IPS-18a (cell line): Measurements from ENCODE around the gene PHLPP2.

ENCODE experiments used
- H3K27ac ChIP-seq: one replicate; pipeline ENCODE4 v1.5.1; 2013; ENCODE audit warnings: low read length
- H3K27me3 ChIP-seq: one replicate; pipeline ENCODE4 v1.6.1; 2013; ENCODE audit warnings: mild to moderate bottlenecking, low read length; ENCODE audit not compliant: control insufficient read depth, insufficient read depth
- H3K36me3 ChIP-seq: one replicate; pipeline ENCODE4 v1.6.1; 2013; ENCODE audit warnings: low read depth, low read length; ENCODE audit not compliant: control insufficient read depth
- H3K4me1 ChIP-seq: one replicate; pipeline ENCODE4 v1.6.1; 2013; ENCODE audit warnings: low read depth, low read length; ENCODE audit not compliant: control insufficient read depth
- H3K4me3 ChIP-seq: one replicate; pipeline ENCODE4 v1.5.1; 2013; ENCODE audit warnings: low read length
- H3K9ac ChIP-seq: one replicate; pipeline ENCODE4 v1.6.1; 2013; ENCODE audit warnings: mild to moderate bottlenecking, low read length, moderate library complexity
- H3K9me3 ChIP-seq: one replicate; pipeline ENCODE4 v1.6.1; 2013; ENCODE audit warnings: low read depth, low read length; ENCODE audit not compliant: control insufficient read depth

PHLPP2 gene

GRCh38 chr16:71724320-71724751 is at the start of gene PHLPP2:
Gene PHLPP2 (minus strand): TSS chr16:71724701. CDS start chr16:71714795, 9,906 bp downstream.
- Histone ChIP-seq H3K36me3 (no peaks in the 10 kb centered on the region), H3K27ac (no peak within 1 kb of the TSS), H3K9me3 (no peaks in the 10 kb centered on the region), H3K27me3 (peaks cover 18% of the 10 kb centered on the region), H3K9ac (peak within 1 kb of the TSS; percentile 53), H3K4me1 (peaks cover 12% of the 10 kb centered on the region), H3K4me3 (peak within 1 kb of the TSS; percentile 94)

- Histone ChIP-seq H3K4me1 (no peaks in the 10 kb centered on the region), H3K4me3 (no peak overlapping the region), H3K36me3 (peaks cover 54% of the 10 kb centered on the region), H3K9ac (no peak overlapping the region), H3K27me3 (no peaks in the 10 kb centered on the region), H3K9me3 (no peaks in the 10 kb centered on the region), H3K27ac (no peak overlapping the region)
Observed at GRCh38 chr16:71771571-71771970, 47.1 kb upstream of the PHLPP2 start.

GRCh38 chr16:71769222-71769621 is 44.7 kb upstream of the PHLPP2 start:
- Histone ChIP-seq H3K36me3 (peaks cover 50% of the 10 kb centered on the region), H3K9me3 (no peaks in the 10 kb centered on the region), H3K4me3 (no peak overlapping the region), H3K27me3 (no peaks in the 10 kb centered on the region), H3K27ac (no peak overlapping the region), H3K4me1 (no peaks in the 10 kb centered on the region), H3K9ac (no peak overlapping the region)

GRCh38 chr16:71767060-71767900 is 42.8 kb upstream of the PHLPP2 start:
- Histone ChIP-seq H3K4me3 (no peak overlapping the region), H3K9me3 (no peaks in the 10 kb centered on the region), H3K27ac (no peak overlapping the region), H3K9ac (no peak overlapping the region), H3K27me3 (no peaks in the 10 kb centered on the region), H3K4me1 (no peaks in the 10 kb centered on the region), H3K36me3 (peaks cover 50% of the 10 kb centered on the region)

- H3K27ac ChIP-seq = no peak overlapping the region
- no peaks in the 10 kb centered on the region for H3K27me3 ChIP-seq
- H3K36me3 ChIP-seq = peaks cover 53% of the 10 kb centered on the region
- H3K9ac ChIP-seq = no peak overlapping the region
- H3K4me1 ChIP-seq = no peaks in the 10 kb centered on the region
- H3K9me3 ChIP-seq = no peaks in the 10 kb centered on the region
- H3K4me3 ChIP-seq = no peak overlapping the region
Observed at GRCh38 chr16:71762186-71762585, 37.7 kb upstream of the PHLPP2 start.

- peaks cover 62% of the 10 kb centered on the region for H3K36me3 ChIP-seq
- no peak overlapping the region for H3K27ac ChIP-seq
- no peak overlapping the region for H3K9ac ChIP-seq
- H3K4me1 ChIP-seq = no peaks in the 10 kb centered on the region
- no peak overlapping the region for H3K4me3 ChIP-seq
- H3K9me3 ChIP-seq = no peaks in the 10 kb centered on the region
- H3K27me3 ChIP-seq = no peaks in the 10 kb centered on the region
Observed at GRCh38 chr16:71761097-71761496, 36.6 kb upstream of the PHLPP2 start.

- Histone ChIP-seq H3K27ac (no peak overlapping the region), H3K36me3 (peaks cover 73% of the 10 kb centered on the region), H3K9me3 (no peaks in the 10 kb centered on the region), H3K27me3 (no peaks in the 10 kb centered on the region), H3K4me1 (no peaks in the 10 kb centered on the region), H3K9ac (no peak overlapping the region), H3K4me3 (no peak overlapping the region)
Observed at GRCh38 chr16:71758293-71758760, 33.8 kb upstream of the PHLPP2 start.

GRCh38 chr16:71754652-71755051 is 30.2 kb upstream of the PHLPP2 start:
- no peak overlapping the region for H3K27ac ChIP-seq
- H3K4me3 ChIP-seq = no peak overlapping the region
- H3K4me1 ChIP-seq = no peaks in the 10 kb centered on the region
- no peaks in the 10 kb centered on the region for H3K9me3 ChIP-seq
- no peak overlapping the region for H3K9ac ChIP-seq
- H3K27me3 ChIP-seq = no peaks in the 10 kb centered on the region
- peaks cover 59% of the 10 kb centered on the region for H3K36me3 ChIP-seq

GRCh38 chr16:71754108-71754507 is 29.6 kb upstream of the PHLPP2 start:
- Histone ChIP-seq H3K4me3 (no peak overlapping the region), H3K36me3 (peaks cover 64% of the 10 kb centered on the region), H3K9ac (no peak overlapping the region), H3K4me1 (no peaks in the 10 kb centered on the region), H3K27ac (no peak overlapping the region), H3K9me3 (no peaks in the 10 kb centered on the region), H3K27me3 (no peaks in the 10 kb centered on the region)

GRCh38 chr16:71748226-71748625 is 23.7 kb upstream of the PHLPP2 start:
- Histone ChIP-seq H3K4me1 (no peaks in the 10 kb centered on the region), H3K27me3 (no peaks in the 10 kb centered on the region), H3K4me3 (no peak overlapping the region), H3K36me3 (peaks cover 46% of the 10 kb centered on the region), H3K9ac (no peak overlapping the region), H3K27ac (no peak overlapping the region), H3K9me3 (no peaks in the 10 kb centered on the region)

- peaks cover 51% of the 10 kb centered on the region for H3K36me3 ChIP-seq
- H3K27ac ChIP-seq = no peak overlapping the region
- no peak overlapping the region for H3K9ac ChIP-seq
- no peaks in the 10 kb centered on the region for H3K4me1 ChIP-seq
- no peaks in the 10 kb centered on the region for H3K9me3 ChIP-seq
- no peaks in the 10 kb centered on the region for H3K27me3 ChIP-seq
- no peak overlapping the region for H3K4me3 ChIP-seq
Observed at GRCh38 chr16:71746442-71747046, 22.0 kb upstream of the PHLPP2 start.
